ENCODE data around the gene APOL3.
"Not testable (repeated sequence)": the region's sequence is repeated elsewhere in the genome, so short reads cannot be mapped to it uniquely, and the experiment has no call there.

Gene APOL3

GRCh38 chr22:36134182-36134581, 26.4 kb downstream of the APOL3 start:
- no peak for DNase-seq (ENCODE audit: low spot score)

DNA sequence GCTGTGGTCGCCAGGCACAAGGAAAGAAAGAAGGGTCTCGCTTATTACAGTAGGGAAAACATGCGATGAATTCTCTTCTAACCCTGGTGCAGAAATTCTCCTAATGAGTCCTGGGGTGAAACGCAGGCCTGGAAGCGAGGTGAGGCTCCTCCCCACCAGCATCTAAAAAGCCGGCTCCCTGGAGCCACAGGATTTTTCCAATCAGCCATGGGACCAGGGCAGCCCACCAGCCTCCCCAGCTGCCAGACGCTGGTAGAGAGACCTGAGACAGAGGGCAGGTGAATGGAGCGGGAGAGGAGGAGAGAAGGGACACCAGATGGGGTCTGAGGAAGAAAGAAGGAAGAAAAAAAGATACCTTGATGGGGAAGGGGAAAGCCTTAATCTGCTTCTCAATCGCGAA, 28.6 kb downstream of the APOL3 start:
- DNase-seq (ENCODE audit: low spot score), result no peak

GRCh38 chr22:36129486-36130388, 30.8 kb downstream of the APOL3 start:
- DNase-seq (ENCODE audit: low spot score), result no peak

GRCh38 chr22:36129071-36129470, 31.5 kb downstream of the APOL3 start:
- DNase-seq (ENCODE audit: low spot score), result no peak

GRCh38 chr22:36125994-36126531, 34.5 kb downstream of the APOL3 start:
- no peak for DNase-seq (ENCODE audit: low spot score)

DNA sequence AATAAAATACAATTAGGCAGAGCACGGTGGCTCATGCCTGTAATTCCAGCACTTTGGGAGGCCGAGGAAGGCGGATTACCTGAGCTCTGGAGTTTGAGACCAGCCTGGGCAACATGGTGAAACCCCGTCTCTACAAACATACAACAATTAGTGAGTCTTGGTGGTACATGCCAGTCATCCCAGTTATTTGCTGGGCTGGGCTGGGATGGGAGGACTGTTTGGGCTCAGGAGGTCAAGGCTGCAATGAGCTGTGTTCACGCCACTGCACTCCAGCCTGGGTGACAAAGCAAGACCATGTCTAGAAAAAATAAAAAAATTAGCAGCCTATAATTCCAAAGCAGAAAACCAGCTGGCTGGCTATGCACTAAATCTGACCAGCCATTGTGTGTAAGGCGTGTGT, 35.1 kb downstream of the APOL3 start:
- no peak for DNase-seq (ENCODE audit: low spot score)

DNA sequence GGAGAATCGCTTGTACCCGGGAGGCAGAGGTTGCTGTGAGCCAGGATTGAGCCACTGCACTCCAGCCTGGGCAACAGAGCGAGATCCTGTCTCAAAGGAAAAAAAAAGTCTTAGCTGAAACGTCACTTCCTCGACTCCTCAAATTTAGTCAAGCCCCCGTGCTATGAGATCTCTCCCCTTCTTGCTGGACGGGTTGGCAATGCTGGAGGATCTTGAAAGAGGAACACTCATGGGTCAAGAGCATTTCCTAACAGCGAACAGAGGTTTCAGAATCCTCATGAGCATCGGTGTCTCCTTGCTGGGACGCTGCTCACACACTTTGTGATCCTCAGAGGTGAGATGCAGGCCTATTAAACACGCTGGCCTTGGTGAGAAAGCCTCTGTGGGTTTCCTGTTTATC, 35.9 kb downstream of the APOL3 start:
- no peak for DNase-seq (ENCODE audit: low spot score)

- peak; percentile 96 for DNase-seq (ENCODE audit: low spot score)
Observed at GRCh38 chr22:36123673-36124630, 36.6 kb downstream of the APOL3 start.

DNA sequence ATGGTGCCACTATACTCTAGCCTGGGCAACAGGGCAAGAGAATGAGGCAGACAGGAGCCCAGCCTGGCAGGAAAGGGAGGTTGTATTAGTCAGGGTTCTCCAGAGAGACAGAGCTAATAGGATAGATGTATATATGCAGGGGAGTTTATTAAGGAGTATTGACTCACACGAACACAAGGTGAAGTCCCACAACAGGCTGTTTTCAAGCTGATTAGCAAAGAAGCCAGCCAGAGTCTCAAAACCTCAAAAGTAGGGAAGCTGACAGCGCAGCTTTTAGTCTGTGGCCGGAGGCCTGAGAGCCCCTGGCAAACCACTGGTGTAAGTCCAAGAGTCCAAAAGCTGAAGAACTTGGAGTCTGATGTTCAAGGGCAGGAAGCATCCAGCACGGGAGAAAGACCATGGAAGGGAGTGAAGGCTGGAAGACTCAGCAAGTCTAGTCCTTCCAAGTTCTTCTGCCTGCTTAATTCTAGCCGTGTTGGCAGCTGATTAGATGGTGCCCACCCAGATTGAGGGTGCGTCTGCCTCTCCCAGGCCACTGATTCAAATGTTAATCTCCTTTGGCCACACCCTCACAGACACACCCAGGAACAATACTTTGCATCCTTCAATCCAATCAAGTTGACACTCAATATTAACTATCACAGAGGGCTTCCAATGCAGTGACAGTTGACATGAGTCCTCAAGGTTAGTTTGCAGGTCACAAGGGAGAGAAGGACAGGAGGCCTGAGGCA, 39.8 kb downstream of the APOL3 start:
- DNase-seq (ENCODE audit: low spot score), result not testable (repeated sequence)

DNA sequence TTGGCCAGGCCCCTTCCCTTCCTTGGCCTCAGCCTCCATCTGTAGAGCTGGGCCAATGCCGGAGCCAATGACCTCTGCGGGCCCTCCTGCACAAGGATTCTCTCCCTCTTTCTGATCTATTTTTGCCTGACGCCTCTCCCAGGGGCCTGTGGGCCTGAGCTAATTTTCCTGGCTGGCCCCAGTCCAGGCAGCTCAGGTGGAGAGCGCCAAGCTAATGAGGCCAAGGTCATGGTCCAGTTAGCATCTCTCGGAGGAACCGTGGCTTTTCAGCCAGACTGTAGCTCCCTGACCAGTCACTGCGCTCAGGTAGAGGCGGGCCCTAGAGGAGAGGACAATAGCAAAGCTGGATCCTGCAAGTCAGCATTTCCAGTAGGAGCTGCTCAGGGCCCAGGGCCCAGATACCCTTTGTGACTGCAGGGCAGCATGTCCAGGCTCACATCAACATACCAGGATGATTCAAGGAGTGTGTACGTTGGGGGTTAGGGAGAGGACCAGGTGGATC, 43.5 kb downstream of the APOL3 start:
- DNase-seq (ENCODE audit: low spot score), result no peak

- DNase-seq (ENCODE audit: low spot score), result no peak
Observed at GRCh38 chr22:36116127-36116526, 44.4 kb downstream of the APOL3 start.

- DNase-seq (ENCODE audit: low spot score), result no peak
Observed at GRCh38 chr22:36113121-36113520, 47.4 kb downstream of the APOL3 start.

DNA sequence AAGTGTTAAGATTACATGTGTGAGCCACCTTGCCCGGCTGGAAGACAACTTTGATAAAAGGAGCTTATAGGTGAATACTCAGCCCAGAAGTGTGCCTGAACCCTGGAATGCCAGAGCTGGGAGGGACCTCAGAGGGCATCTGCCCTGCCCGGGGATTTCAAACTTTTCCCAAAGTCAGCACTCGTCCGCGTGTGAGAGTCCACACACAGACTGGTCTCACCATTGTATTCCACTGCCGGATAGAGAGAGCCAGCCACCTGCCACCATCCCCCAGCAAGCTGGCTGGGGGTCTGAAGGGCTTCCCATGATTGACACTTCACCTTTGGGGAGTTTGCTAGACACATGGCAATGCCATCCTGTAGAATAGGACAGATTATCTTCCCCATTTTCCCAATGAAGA, 49.2 kb downstream of the APOL3 start:
- DNase-seq (ENCODE audit: low spot score), result no peak

DNA sequence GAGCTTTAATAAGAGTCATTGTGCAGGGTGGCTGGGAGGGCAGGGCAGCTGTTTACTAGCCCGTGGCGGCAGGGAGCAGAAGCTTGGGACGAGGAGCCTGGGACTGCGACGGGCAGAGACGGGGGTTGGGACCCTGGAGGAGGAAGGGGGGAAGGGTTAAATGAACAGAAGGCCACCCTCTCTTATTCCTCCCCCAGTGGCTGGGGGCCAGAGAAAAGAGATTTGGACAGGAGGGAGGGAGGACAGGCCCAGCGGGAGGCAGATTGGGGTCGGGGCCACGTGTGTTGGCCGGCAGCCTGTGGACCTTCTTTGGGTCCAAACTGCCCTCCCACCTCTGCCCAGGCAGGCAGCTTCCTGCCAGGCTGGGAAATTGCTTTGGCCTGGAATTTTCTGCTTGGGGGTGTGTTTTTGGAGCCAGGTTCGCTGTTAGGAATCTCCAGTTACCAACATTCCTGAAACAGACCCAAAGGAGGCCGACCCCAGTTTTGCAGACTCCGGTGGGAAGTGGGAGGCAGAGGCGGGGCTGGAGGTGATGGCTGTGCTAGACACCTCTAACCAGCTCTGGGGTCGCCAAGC, 50.2 kb downstream of the APOL3 start:
- DNase-seq (ENCODE audit: low spot score), result no peak

- no peak for DNase-seq (ENCODE audit: low spot score)
Observed at GRCh38 chr22:36107436-36107835, 53.1 kb downstream of the APOL3 start.

GRCh38 chr22:36106910-36107309, 53.6 kb downstream of the APOL3 start:
- no peak for DNase-seq (ENCODE audit: low spot score)

DNA sequence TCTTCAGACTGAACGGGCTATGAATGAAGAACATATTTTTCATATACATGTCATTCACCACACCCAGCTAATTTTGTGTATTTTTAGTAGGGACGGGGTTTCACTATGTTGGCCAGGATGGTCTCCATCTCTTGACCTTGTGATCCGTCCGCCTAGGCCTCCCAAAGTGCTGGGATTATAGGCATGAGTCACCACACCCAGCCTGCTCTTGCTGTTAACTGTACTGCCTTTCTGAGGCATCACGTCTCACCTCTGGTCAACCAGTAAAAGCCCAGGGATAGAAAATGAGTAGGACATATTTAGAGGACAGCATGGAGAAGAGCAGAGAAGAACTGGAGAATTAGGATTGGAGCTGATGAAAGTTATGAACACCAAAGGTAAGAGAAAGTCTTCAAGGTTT, 55.6 kb downstream of the APOL3 start:
- DNase-seq (ENCODE audit: low spot score), result no peak

DNA sequence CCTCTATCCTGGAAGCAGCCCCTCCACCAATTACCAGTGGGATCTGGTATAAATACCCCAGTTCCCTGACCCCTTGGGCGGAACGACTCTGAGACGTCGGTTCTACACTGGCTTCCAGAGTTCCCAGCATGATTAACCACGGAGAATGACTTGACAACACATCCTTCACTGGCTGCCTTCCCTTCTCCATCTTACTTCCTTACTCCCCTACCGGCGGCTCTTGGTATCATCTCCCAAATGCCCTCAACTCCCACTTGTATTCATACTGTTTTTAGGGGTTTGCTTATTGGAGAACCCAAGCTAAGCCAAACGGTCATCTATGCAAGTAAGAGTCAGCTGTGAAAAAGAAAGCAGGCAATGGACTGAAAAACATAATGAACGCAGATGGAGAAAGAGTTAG, 56.1 kb downstream of the APOL3 start:
- DNase-seq (ENCODE audit: low spot score), result no peak

GRCh38 chr22:36103891-36104290, 56.7 kb downstream of the APOL3 start:
- no peak for DNase-seq (ENCODE audit: low spot score)

- DNase-seq (ENCODE audit: low spot score), result no peak
Observed at GRCh38 chr22:36102995-36103394, 57.6 kb downstream of the APOL3 start.

- no peak for DNase-seq (ENCODE audit: low spot score)
Observed at GRCh38 chr22:36101756-36102155, 58.8 kb downstream of the APOL3 start.
